IMR-90 (cell line): ENCODE results near the gene FOXP1. TPM values are rescaled to one million over a fixed set of nuclear protein-coding genes. Genes with fewer than 3 reads are reported as not detected.

Experiments used
- ATAC-seq: fragments of 200-7000 bp; cut with Tn5 transposase; 2 replicates; pipeline ENCODE4 v1.9.1; 2020; ENCODE audit warnings: low read depth, mild to moderate bottlenecking, moderate library complexity
- BruUV-seq: library from RNA; stranded (reverse); fragments of 400-500 nt; replicated peaks from 2 replicates; lab custom pipeline; 2021; lab: Mats Ljungman, UMichigan
- CTCF ChIA-PET: fragments of 300-600 bp; formaldehyde crosslinking; extraction: SDS; loops from one replicate; lab custom pipeline; 2021; ENCODE audit warnings: antibody characterized with exemption; lab: Yijun Ruan, JAX
- POLR2A ChIA-PET: fragments of 300-600 bp; sonication (Branson Sonifier 250); formaldehyde crosslinking; loops from one replicate; lab custom pipeline; 2022; ENCODE audit warnings: antibody characterized with exemption; ENCODE audit not compliant: unreplicated experiment; lab: Charles Lee
- DNase-seq: peaks from one replicate; pipeline ENCODE4 v3.0.0; 2013
- H2AFZ ChIP-seq: replicated peaks from 2 replicates; pipeline ENCODE3; 2013; ENCODE audit warnings: low read length, mild to moderate bottlenecking; ENCODE audit not compliant: poor library complexity
- H2AK5ac ChIP-seq: 2 replicates; pipeline ENCODE4 v1.6.1; 2013; ENCODE audit warnings: low read depth, low read length, inconsistent platforms
- H2AK9ac ChIP-seq: replicated peaks from 2 replicates; pipeline ENCODE3; 2013; ENCODE audit warnings: mild to moderate bottlenecking, low read depth, low read length, moderate library complexity; ENCODE audit not compliant: poor library complexity
- H2BK120ac ChIP-seq: 2 replicates; pipeline ENCODE4 v1.6.1; 2013; ENCODE audit warnings: low read depth, low read length, inconsistent platforms
- H2BK15ac ChIP-seq: 3 replicates; pipeline ENCODE4 v1.6.1; 2013; ENCODE audit warnings: low read depth, low read length, inconsistent platforms
- H2BK20ac ChIP-seq: 2 replicates; pipeline ENCODE4 v1.6.1; 2013; ENCODE audit warnings: low read depth, mild to moderate bottlenecking, inconsistent platforms, low read length, moderate library complexity
- H2BK5ac ChIP-seq: 2 replicates; pipeline ENCODE4 v1.6.1; 2013; ENCODE audit warnings: mild to moderate bottlenecking, low read depth, low read length, inconsistent platforms; ENCODE audit not compliant: poor library complexity, severe bottlenecking
- H3K14ac ChIP-seq: replicated peaks from 2 replicates; pipeline ENCODE4 v1.6.1; 2013; ENCODE audit warnings: low read depth, low read length, inconsistent platforms
- H3K18ac ChIP-seq: 2 replicates; pipeline ENCODE4 v1.6.1; 2013; ENCODE audit warnings: low read depth, low read length, control low read depth
- H3K23ac ChIP-seq: 2 replicates; pipeline ENCODE4 v1.6.1; 2013; ENCODE audit warnings: low read depth, low read length, inconsistent platforms
- H3K27ac ChIP-seq: 2 replicates; pipeline ENCODE4 v1.5.1; 2013; ENCODE audit warnings: mild to moderate bottlenecking, control low read depth, low read length; ENCODE audit not compliant: insufficient read depth
- H3K27me3 ChIP-seq: 2 replicates; pipeline ENCODE4 v1.6.1; 2013; ENCODE audit warnings: low read length; ENCODE audit not compliant: control insufficient read depth, insufficient read depth
- H3K36me3 ChIP-seq: 2 replicates; pipeline ENCODE4 v1.6.1; 2013; ENCODE audit warnings: low read length, mixed read lengths; ENCODE audit not compliant: control insufficient read depth, insufficient read depth
- H3K4ac ChIP-seq: 2 replicates; pipeline ENCODE4 v1.6.1; 2013; ENCODE audit warnings: low read depth, low read length, inconsistent platforms
- H3K4me1 ChIP-seq: 2 replicates; pipeline ENCODE4 v1.6.1; 2013; ENCODE audit warnings: low read length, mixed read lengths; ENCODE audit not compliant: control insufficient read depth, insufficient read depth
- H3K4me2 ChIP-seq: 2 replicates; pipeline ENCODE4 v1.6.1; 2013; ENCODE audit warnings: low read depth, mild to moderate bottlenecking, control low read depth, low read length, moderate library complexity
- H3K4me3 ChIP-seq: 2 replicates; pipeline ENCODE4 v1.5.1; 2013; ENCODE audit warnings: low read depth, mild to moderate bottlenecking, control low read depth, low read length, moderate library complexity; ENCODE audit not compliant: insufficient read depth
- H3K56ac ChIP-seq: 2 replicates; pipeline ENCODE4 v1.6.1; 2013; ENCODE audit warnings: low read length, inconsistent platforms; ENCODE audit not compliant: insufficient read depth; ENCODE audit errors: extremely low read depth
- H3K79me1 ChIP-seq, 2 experiments: 2 replicates each; pipeline ENCODE4 v1.6.1; 2013; ENCODE audit warnings: low read length in 2 of 2, inconsistent platforms in 1 of 2, low read depth in 1 of 2
- H3K9ac ChIP-seq: 2 replicates; pipeline ENCODE4 v1.6.1; 2013; ENCODE audit warnings: low read depth, low read length, control low read depth
- H3K9me1 ChIP-seq: 2 replicates; pipeline ENCODE4 v1.6.1; 2013; ENCODE audit warnings: low read length, inconsistent platforms; ENCODE audit not compliant: insufficient read depth
- H3K9me3 ChIP-seq: 2 replicates; pipeline ENCODE4 v1.6.1; 2013; ENCODE audit warnings: low read length; ENCODE audit not compliant: control insufficient read depth, insufficient read depth
- H4K20me1 ChIP-seq: 2 replicates; pipeline ENCODE4 v1.6.1; 2013; ENCODE audit warnings: low read length, inconsistent platforms; ENCODE audit not compliant: insufficient read depth
- H4K5ac ChIP-seq: 2 replicates; pipeline ENCODE4 v1.6.1; 2013; ENCODE audit warnings: mild to moderate bottlenecking, low read depth, low read length, control low read depth
- H4K8ac ChIP-seq, 2 experiments: 2 replicates each; pipeline ENCODE4 v1.6.1; 2013; ENCODE audit warnings: low read depth in 2 of 2, low read length in 2 of 2, control low read depth in 1 of 2, inconsistent platforms in 1 of 2
- H4K91ac ChIP-seq: 2 replicates; pipeline ENCODE4 v1.6.1; 2013; ENCODE audit warnings: low read depth, low read length, inconsistent platforms; ENCODE audit not compliant: insufficient read depth
- BHLHE40 ChIP-seq: fragments of 150-350 bp; IDR thresholded peaks from 2 replicates; pipeline ENCODE4 v1.6.1; 2016; ENCODE audit warnings: mild to moderate bottlenecking, low read depth, low read length
- CTCF ChIP-seq: conservative IDR thresholded peaks from 2 replicates; pipeline ENCODE4 v1.5.1; 2012; ENCODE audit warnings: mild to moderate bottlenecking, low read depth, low read length, improper control_type of control experiment
- ELK1 ChIP-seq: fragments of 150-350 bp; IDR thresholded peaks from 2 replicates; pipeline ENCODE4 v1.6.1; 2016; ENCODE audit warnings: low read depth, mild to moderate bottlenecking, low read length, moderate library complexity, borderline replicate concordance
- FOS ChIP-seq: fragments of 150-350 bp; IDR thresholded peaks from 2 replicates; pipeline ENCODE4 v1.6.1; 2016; ENCODE audit warnings: low read depth, low read length
- MAFK ChIP-seq: IDR thresholded peaks from 2 replicates; pipeline ENCODE4 v1.6.1; 2012; ENCODE audit warnings: low read depth, low read length, improper control_type of control experiment
- MAZ ChIP-seq: IDR thresholded peaks from 2 replicates; pipeline ENCODE4 v1.6.1; 2012; ENCODE audit warnings: low read depth, mild to moderate bottlenecking, low read length, improper control_type of control experiment, moderate library complexity, borderline replicate concordance
- MXI1 ChIP-seq: IDR thresholded peaks from 2 replicates; pipeline ENCODE4 v1.6.1; 2012; ENCODE audit warnings: low read depth, mild to moderate bottlenecking, low read length, moderate library complexity, borderline replicate concordance
- NFE2L2 ChIP-seq: fragments of 150-350 bp; IDR thresholded peaks from 2 replicates; pipeline ENCODE4 v1.6.1; 2016; ENCODE audit warnings: low read depth, mild to moderate bottlenecking, low read length
- POLR2A ChIP-seq: IDR thresholded peaks from 2 replicates; pipeline ENCODE4 v1.6.1; 2012; ENCODE audit warnings: mild to moderate bottlenecking, low read depth, low read length
- RFX5 ChIP-seq: IDR thresholded peaks from 2 replicates; pipeline ENCODE4 v1.8.0; 2012; ENCODE audit warnings: low read depth, mild to moderate bottlenecking, low read length, moderate library complexity
- SMC3 ChIP-seq: fragments of 150-350 bp; IDR thresholded peaks from 2 replicates; pipeline ENCODE4 v1.6.1; 2016; ENCODE audit warnings: low read depth, mild to moderate bottlenecking, antibody characterized with exemption, low read length, moderate library complexity
- USF2 ChIP-seq: fragments of 150-350 bp; IDR thresholded peaks from 2 replicates; pipeline ENCODE4 v1.6.1; 2017; ENCODE audit warnings: mild to moderate bottlenecking, antibody characterized with exemption, low read length, low read depth
- WGBS, 2 experiments: methylation state at CpG; one replicate each; pipeline versions ENCODE4 v1.1.5 to v1.1.7; 2013; ENCODE audit warnings: missing lambda C conversion rate in 2 of 2; ENCODE audit not compliant: insufficient read length in 1 of 2; ENCODE audit errors: extremely low coverage in 2 of 2; 5-methylcytosine and 5-hydroxymethylcytosine counted together
- dilution Hi-C: fragments of 300-500 bp; cut with HindIII; formaldehyde crosslinking; loops from one replicate; pipeline ENCODE4 v1.14.3; 2018; ENCODE audit warnings: low sequenced_read_pairs; ENCODE audit not compliant: unreplicated experiment
- in situ Hi-C: fragments of 300-500 bp; cut with MboI; formaldehyde crosslinking; loops from 3 replicates; pipeline ENCODE4 v1.14.3; 2019; ENCODE audit warnings: low sequenced_read_pairs, inconsistent platforms, mixed read lengths
- intact Hi-C: fragments of 100-400 bp; cut with micrococcal nuclease; formaldehyde crosslinking; loops from 2 replicates; pipeline ENCODE4 v1.10.0; 2022
- polyA plus RNA-seq, 3 experiments: library from polyadenylated mRNA; depleted of rRNA; stranded (reverse); fragments of >200 nt; gene quantifications; 2 replicates each; pipeline ENCODE4 v1.2.3, GENCODE V29; 2012; ENCODE audit warnings: low replicate concordance in 1 of 3
- total RNA-seq: library from RNA; depleted of rRNA; stranded (reverse); fragments of >200 nt; gene quantifications from 2 replicates; pipeline ENCODE4 v1.2.3, GENCODE V29; 2012

The FOXP1 gene
- total and polyA plus RNA-seq, 2 of the 4 experiments (the other 2 are of a cell fraction) = 37.0 to 132 TPM

- Histone ChIP-seq H3K14ac (no peak overlapping the region), H4K5ac (no peak overlapping the region), H3K4ac (no peak overlapping the region), H3K18ac (no peak overlapping the region), H3K4me3 (no peak overlapping the region), H3K56ac (no peak overlapping the region), H3K4me2 (no peak overlapping the region), H2AFZ (no peak overlapping the region), H3K4me1 (peaks cover 3% of the 10 kb centered on the region; the same call in 1 of the 2 replicates), H4K8ac (no peak overlapping the region), H3K27me3 (no peaks in the 10 kb centered on the region), H2AK9ac (no peak overlapping the region), H3K9ac (no peak overlapping the region), H3K9me1 (no peaks in the 10 kb centered on the region), H2BK20ac (no peak overlapping the region), H3K23ac (no peak overlapping the region), H4K91ac (no peak overlapping the region), H2BK5ac (no peak overlapping the region), H2AK5ac (no peak overlapping the region), H3K79me1 (peaks cover 8 to 12% of the 10 kb centered on the region in 2 experiments), H2BK15ac (no peak overlapping the region), H3K36me3 (no peaks in the 10 kb centered on the region), H3K9me3 (no peaks in the 10 kb centered on the region), H2BK120ac (no peak overlapping the region), H4K20me1 (no peaks in the 10 kb centered on the region), H3K27ac (no peak overlapping the region)
- whole genome bisulfite sequencing, 2 experiments = no CpG with 5 or more reads among the region's 6 CpGs
- no TSS peak for BruUV-seq
- in situ Hi-C loops = no loop called here
- TF ChIP-seq FOS = no peak
- TF ChIP-seq CTCF = no peak
- TF ChIP-seq NFE2L2 = no peak
- TF ChIP-seq ELK1 = no peak
- TF ChIP-seq SMC3 = no peak
- TF ChIP-seq USF2 = no peak
- no peak for TF ChIP-seq RFX5
- no peak for TF ChIP-seq MXI1
- TF ChIP-seq MAZ = no peak
- TF ChIP-seq MAFK = no peak
- TF ChIP-seq BHLHE40 = no peak
- no peak for TF ChIP-seq POLR2A
- intact Hi-C loops = no loop called here
- ATAC-seq = no peak
- POLR2A ChIA-PET = no interaction called here
- CTCF ChIA-PET = no interaction called here
- DNase-seq = no peak
- dilution Hi-C loops = no loop called here
Observed at GRCh38 chr3:71372911-71373637, 210.5 kb downstream of the FOXP1 start.
